ENCODE results near the gene LRRC30. TPM values are rescaled to one million over a fixed set of nuclear protein-coding genes. Genes with fewer than 3 reads are reported as not detected.

LRRC30 gene
- total and polyA plus RNA-seq, 2 of the 4 experiments (the other 2 are of a cell fraction) = not detected

DNA sequence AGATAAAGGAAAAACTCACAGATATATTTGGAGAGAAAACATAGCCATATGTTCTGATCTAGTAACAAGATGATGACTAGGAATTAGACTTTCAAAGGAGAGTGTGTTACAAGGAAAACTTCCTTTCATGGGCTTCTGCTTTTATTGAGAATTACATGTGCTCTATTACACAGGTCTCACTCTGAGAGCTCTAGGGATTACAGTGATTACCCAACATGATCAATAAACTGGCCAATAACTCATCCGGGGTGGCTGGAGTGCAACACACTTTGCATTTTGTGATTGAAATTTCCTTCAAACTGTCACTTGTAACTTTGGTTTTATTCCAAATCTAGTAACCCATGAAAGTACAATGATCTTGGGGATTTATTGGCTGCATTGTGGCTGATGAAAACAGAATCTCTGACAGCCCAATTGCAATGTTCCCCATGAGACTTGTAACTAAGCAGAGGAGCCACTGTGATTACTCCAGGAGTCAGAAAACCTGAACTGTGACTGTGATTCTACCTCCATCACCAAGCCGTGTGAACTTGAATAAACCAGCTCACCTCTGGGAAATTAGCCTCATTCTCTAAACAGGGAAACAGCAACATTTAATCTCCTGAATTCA lies 40.2 kb upstream of the LRRC30 start:
- Histone ChIP-seq H2BK15ac (ENCODE audit: low read depth, low read length) (no peak overlapping the region), H4K91ac (ENCODE audit: insufficient read depth, low read depth, low read length) (no peak overlapping the region), H4K20me1 (ENCODE audit: insufficient read depth, low read length) (no peaks in the 10 kb centered on the region), H3K27me3 (ENCODE audit: control insufficient read depth, insufficient read depth, low read length) (no peaks in the 10 kb centered on the region; the same call in 1 of the 2 replicates), H2AK5ac (ENCODE audit: low read depth, low read length) (no peak overlapping the region), H3K4me2 (ENCODE audit: low read depth, low read length) (no peak overlapping the region), H2AK9ac (replicated peaks; ENCODE audit: low read depth, low read length, poor library complexity) (no peak overlapping the region), H2AFZ (replicated peaks; ENCODE audit: low read length, poor library complexity) (no peak overlapping the region), H3K4me3 (ENCODE audit: insufficient read depth, low read depth, low read length) (no peak overlapping the region), H3K9ac (ENCODE audit: low read depth, low read length) (no peak overlapping the region), H2BK20ac (ENCODE audit: low read depth, low read length) (no peak overlapping the region), H3K27ac (ENCODE audit: insufficient read depth, low read length) (no peak overlapping the region), H3K4ac (ENCODE audit: low read depth, low read length) (no peak overlapping the region), H4K8ac (ENCODE audit: low read depth in 2 of 2, low read length in 2 of 2) (no peak overlapping the region), H3K36me3 (ENCODE audit: control insufficient read depth, insufficient read depth, low read length) (no peaks in the 10 kb centered on the region), H3K14ac (replicated peaks; ENCODE audit: low read depth, low read length) (no peak overlapping the region), H2BK5ac (ENCODE audit: low read depth, low read length, poor library complexity, severe bottlenecking) (no peak overlapping the region), H3K9me1 (ENCODE audit: insufficient read depth, low read length) (no peaks in the 10 kb centered on the region), H4K5ac (ENCODE audit: low read depth, low read length) (no peak overlapping the region), H3K4me1 (ENCODE audit: control insufficient read depth, insufficient read depth, low read length) (no peaks in the 10 kb centered on the region), H3K79me1 (ENCODE audit: low read depth in 1 of 2, low read length in 2 of 2) (no peaks in the 10 kb centered on the region), H3K56ac (ENCODE audit: extremely low read depth, insufficient read depth, low read length) (no peak overlapping the region), H3K18ac (ENCODE audit: low read depth, low read length) (no peak overlapping the region), H3K9me3 (ENCODE audit: control insufficient read depth, insufficient read depth, low read length) (no peaks in the 10 kb centered on the region), H3K23ac (ENCODE audit: low read depth, low read length) (no peak overlapping the region), H2BK120ac (ENCODE audit: low read depth, low read length) (no peak overlapping the region)
- no peak for TF ChIP-seq MAFK (IDR thresholded peaks at IDR 0.05; ENCODE audit: low read depth, low read length)
- no peak for TF ChIP-seq POLR2A (IDR thresholded peaks at IDR 0.05; ENCODE audit: low read depth, low read length)
- TF ChIP-seq, protein P1, sequence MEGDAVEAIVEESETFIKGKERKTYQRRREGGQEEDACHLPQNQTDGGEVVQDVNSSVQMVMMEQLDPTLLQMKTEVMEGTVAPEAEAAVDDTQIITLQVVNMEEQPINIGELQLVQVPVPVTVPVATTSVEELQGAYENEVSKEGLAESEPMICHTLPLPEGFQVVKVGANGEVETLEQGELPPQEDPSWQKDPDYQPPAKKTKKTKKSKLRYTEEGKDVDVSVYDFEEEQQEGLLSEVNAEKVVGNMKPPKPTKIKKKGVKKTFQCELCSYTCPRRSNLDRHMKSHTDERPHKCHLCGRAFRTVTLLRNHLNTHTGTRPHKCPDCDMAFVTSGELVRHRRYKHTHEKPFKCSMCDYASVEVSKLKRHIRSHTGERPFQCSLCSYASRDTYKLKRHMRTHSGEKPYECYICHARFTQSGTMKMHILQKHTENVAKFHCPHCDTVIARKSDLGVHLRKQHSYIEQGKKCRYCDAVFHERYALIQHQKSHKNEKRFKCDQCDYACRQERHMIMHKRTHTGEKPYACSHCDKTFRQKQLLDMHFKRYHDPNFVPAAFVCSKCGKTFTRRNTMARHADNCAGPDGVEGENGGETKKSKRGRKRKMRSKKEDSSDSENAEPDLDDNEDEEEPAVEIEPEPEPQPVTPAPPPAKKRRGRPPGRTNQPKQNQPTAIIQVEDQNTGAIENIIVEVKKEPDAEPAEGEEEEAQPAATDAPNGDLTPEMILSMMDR (conservative IDR thresholded peaks at IDR 0.05; ENCODE audit: low read depth, low read length) = no peak
- no peak for TF ChIP-seq SMC3 (IDR thresholded peaks at IDR 0.05; ENCODE audit: low read depth, low read length)
- TF ChIP-seq RCOR1 (IDR thresholded peaks at IDR 0.05; ENCODE audit: insufficient replicate concordance, low read length) = no peak
- TF ChIP-seq MAZ (IDR thresholded peaks at IDR 0.05; ENCODE audit: borderline replicate concordance, low read depth, low read length) = no peak
- no peak for TF ChIP-seq USF2 (IDR thresholded peaks at IDR 0.05; ENCODE audit: low read depth, low read length)
- no peak for TF ChIP-seq RFX5 (IDR thresholded peaks at IDR 0.05; ENCODE audit: low read depth, low read length)
- no peak for TF ChIP-seq RAD21 (IDR thresholded peaks at IDR 0.05; ENCODE audit: low read length)
- TF ChIP-seq, protein P2, sequence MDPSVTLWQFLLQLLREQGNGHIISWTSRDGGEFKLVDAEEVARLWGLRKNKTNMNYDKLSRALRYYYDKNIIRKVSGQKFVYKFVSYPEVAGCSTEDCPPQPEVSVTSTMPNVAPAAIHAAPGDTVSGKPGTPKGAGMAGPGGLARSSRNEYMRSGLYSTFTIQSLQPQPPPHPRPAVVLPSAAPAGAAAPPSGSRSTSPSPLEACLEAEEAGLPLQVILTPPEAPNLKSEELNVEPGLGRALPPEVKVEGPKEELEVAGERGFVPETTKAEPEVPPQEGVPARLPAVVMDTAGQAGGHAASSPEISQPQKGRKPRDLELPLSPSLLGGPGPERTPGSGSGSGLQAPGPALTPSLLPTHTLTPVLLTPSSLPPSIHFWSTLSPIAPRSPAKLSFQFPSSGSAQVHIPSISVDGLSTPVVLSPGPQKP (IDR thresholded peaks at IDR 0.05; ENCODE audit: borderline replicate concordance, low read depth, low read length) = no peak
- no peak for TF ChIP-seq FOS (IDR thresholded peaks at IDR 0.05; ENCODE audit: low read depth, low read length)
- no peak for TF ChIP-seq CHD1 (IDR thresholded peaks at IDR 0.05; ENCODE audit: low read depth, low read length)
- TF ChIP-seq MXI1 (IDR thresholded peaks at IDR 0.05; ENCODE audit: borderline replicate concordance, low read depth, low read length) = no peak
- no peak for TF ChIP-seq BHLHE40 (IDR thresholded peaks at IDR 0.05; ENCODE audit: low read depth, low read length)
- no peak for TF ChIP-seq CEBPB (IDR thresholded peaks at IDR 0.05; ENCODE audit: low read depth, low read length)
- TF ChIP-seq NFE2L2 (IDR thresholded peaks at IDR 0.05; ENCODE audit: low read depth, low read length) = no peak
- ATAC-seq (ENCODE audit: low read depth) (no peak), DNase-seq (no peak)
- no CpG with 5 or more reads among the region's 2 CpGs for WGBS, 2 experiments (ENCODE audit: extremely low coverage in 2 of 2, insufficient read length in 1 of 2)
- ChIA-PET CTCF (no interaction called here), POLR2A (ENCODE audit: unreplicated experiment) (no interaction called here)
- BruUV-seq (replicated peaks) = no TSS peak
- dilution Hi-C loops (cut with HindIII; ENCODE audit: low sequenced_read_pairs, unreplicated experiment) (no loop called here), intact Hi-C loops (cut with micrococcal nuclease) (no loop called here), in situ Hi-C loops (cut with MboI; ENCODE audit: low sequenced_read_pairs) (no loop called here)

Data from IMR-90 (cell line).